ENCODE measurements around the gene CYTH2. TPM values are rescaled to one million over a fixed set of nuclear protein-coding genes. Genes with fewer than 3 reads are reported as not detected.
"Not testable (repeated sequence)": the region's sequence is repeated elsewhere in the genome, so short reads cannot be mapped to it uniquely, and the experiment has no call there.

The CYTH2 gene
- total RNA-seq, 1 donor from 2014 or later = 43.1 TPM

DNA sequence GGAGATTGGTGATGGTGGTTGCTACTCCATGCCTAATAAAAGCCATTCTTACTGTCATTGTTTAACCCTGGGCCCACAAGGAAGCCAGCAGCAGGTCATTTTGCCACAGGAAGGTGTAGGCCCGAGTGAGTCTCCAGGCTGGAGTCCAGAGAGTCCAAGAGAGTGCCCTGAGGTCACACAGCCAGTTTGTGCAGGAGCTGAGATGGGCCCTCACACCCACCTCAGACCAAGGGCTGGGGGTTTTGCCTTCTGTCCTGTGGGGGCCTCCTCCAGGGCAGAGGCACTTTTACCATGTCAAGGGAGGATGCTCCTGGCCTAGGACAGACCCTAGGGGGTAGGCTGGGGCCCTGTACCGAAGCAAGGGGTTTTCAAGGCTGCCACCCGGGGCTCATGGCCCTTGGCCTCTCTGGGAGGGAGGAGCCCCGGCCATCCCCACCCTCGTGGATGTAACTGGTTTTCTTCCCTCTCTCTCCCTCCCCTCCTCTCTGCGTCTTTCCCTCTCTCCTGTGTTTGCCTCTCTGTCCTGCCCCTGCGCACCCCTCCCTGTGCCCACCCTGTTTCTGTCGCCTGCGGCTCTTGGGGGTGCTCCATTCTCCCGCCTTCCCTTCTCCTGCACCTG lies 8.0 kb downstream of the CYTH2 start:
- no peak for DNase-seq (ENCODE audit: low read depth in 2 of 2)

- no peak for DNase-seq (ENCODE audit: low read depth in 2 of 2)
Observed at GRCh38 chr19:48477698-48478338, 8.6 kb downstream of the CYTH2 start.

DNA sequence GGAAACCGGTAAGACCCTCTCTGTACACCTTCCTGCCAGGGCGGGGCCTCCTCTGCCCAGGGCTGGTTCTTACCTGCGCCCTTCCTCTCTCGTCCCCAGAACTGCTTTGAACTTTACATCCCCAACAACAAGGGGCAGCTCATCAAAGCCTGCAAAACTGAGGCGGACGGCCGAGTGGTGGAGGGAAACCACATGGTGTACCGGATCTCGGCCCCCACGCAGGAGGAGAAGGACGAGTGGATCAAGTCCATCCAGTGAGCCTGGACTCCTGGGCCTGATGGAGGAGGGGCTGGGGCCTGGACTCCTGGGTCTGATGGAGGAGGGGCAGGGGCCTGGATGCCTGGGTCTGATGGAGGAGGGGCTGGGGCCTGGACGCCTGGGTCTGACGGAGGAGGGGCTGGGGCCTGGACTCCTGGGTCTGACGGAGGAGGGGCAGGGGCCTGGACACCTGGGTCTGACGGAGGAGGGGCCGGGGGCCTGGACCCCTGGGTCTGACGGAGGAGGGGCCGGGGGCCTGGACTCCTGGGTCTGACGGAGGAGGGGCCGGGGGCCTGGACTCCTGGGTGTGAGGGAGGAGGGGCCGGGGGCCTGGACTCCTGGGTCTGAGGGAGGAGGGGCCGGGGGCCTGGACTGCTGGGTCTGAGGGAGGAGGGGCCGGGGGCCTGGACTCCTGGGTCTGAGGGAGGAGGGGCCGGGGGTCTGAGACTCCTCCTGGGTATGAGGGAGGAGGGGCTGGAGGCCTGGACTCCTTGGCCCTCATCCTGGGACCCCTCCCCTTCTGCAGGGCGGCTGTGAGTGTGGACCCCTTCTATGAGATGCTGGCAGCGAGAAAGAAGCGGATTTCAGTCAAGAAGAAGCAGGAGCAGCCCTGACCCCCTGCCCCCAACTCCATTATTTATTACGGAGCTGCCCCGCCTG lies 9.4 kb downstream of the CYTH2 start:
- no peak for DNase-seq (ENCODE audit: low read depth in 2 of 2)

- no peak for DNase-seq (ENCODE audit: low read depth in 2 of 2)
Observed at GRCh38 chr19:48479686-48480085, 10.5 kb downstream of the CYTH2 start.

DNA sequence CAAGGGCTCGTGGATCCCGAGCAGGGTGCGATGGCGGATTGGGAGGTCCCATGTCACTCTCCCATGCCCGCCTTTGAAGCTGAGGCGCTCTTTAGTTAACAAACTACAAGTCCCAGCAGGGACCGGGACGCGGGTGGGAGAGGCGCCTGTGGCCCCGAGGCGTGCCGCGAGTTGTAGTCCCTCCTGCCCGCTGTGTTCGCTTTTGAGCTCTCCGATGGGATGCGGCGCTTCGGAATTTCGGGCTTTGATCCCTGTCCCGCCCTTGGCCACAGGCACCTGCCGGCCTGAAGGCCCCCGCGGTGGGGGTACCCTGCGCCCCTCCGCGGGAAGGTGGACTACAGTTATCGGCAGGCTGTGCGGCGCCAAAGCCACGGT lies 11.0 kb downstream of the CYTH2 start:
- DNase-seq (ENCODE audit: low read depth in 2 of 2) = peak in 1 of 2 donors; percentile 69

DNA sequence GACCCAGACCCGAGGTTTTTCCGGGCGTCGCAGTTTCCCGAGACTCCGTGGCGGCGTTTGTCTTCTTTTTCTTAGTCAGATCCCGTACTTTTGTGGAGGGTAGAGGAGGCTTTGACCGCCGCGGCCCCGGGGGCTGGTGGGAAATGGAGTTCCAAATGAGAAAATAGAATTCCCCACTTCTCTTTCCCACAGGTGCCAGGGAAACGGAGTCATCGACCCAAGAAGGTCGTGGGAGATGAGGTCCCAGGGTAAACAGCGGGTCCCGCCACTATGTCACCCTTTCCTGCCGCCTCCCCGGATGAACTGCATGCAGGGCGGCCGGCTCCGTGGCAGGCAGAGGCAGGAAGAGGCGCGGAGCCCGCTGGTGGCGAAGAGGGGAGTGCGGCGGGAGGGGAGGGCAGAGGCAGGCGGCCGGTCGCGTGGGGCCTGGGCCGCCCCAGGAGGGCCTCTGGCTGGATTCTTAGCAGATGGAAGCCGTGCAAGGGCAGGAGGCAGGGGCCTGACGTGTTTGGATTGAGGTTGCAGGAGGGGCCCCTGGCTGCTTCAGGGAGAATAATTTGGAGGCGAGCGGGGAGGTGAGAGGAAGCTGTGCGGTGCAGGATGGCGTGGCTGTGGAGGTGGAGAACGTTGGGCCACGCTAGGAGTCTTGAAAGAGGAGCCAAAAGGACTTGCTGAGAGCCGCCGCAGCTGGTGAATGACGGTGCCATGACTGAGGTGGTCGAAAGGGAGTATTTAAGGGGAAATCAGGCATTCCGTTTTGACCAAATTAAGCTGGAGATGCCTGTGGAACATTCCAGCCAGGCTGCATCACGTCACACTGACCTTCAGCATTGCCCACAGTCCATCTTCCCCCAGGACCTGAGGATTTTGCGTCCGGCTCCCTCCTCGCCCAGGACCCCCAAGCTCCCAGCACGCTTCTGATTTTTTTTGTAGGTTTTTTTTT lies 11.7 kb downstream of the CYTH2 start:
- DNase-seq (ENCODE audit: low read depth in 2 of 2) = peak; percentile 43 to 59

DNA sequence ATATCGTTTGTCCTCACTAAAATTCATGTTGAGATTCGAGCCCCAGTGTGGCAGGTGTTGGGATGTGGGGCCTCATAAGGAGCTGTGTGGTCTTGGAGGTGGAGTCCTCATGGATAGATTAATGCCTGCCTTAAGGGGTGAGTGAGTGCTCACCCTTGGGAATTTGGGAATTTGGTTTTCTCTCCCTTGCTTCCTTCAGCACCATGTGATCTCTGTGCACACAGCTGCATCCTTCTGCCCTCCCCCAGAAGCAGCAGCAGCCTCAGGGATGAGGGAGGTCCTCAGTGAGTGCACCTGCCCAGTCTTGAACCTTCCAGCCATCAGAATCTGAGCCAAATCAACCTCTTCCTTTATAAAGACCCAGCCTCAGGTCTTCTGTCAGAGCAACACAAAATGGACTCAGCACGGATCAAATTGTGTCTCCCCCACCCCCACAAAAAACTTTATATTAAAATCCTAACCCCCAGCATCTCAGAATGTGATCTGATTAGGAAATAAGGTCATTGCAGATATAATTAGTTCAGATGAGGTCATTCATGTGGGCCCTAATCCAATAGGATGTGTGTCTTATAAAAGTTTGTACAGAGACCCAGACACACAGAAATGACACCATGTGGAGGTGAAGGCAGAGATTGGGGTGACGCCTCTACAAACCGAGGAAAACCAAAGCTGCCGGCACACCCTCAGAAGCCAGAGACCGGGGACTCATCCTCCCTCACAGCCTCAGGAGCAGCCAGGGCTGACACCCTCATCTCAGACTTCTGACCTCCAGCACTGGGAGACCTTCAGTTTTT lies 12.9 kb downstream of the CYTH2 start:
- DNase-seq (ENCODE audit: low read depth in 2 of 2) = peak in 1 of 2 donors; percentile 32

DNA sequence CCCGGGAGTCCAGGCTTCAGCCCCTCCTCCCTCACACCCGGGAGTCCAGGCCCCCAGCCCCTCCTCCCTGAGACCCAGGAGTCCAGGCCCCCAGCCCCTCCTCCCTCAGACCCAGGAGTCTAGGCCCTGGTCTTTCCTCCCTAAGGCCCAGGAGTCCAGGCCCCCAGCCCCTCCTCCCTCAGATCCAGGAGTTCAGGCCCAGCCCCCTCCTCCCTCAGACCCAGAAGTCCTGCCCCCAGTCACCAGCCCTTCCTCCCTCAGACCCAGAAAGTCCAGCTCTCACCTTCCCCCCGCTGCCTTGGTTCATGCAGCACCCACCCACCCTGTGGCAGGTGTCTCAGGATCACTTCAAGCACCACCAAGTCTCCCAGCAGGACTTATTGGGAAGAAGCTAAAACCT lies 14.1 kb downstream of the CYTH2 start:
- DNase-seq (ENCODE audit: low read depth in 2 of 2) = no peak

DNA sequence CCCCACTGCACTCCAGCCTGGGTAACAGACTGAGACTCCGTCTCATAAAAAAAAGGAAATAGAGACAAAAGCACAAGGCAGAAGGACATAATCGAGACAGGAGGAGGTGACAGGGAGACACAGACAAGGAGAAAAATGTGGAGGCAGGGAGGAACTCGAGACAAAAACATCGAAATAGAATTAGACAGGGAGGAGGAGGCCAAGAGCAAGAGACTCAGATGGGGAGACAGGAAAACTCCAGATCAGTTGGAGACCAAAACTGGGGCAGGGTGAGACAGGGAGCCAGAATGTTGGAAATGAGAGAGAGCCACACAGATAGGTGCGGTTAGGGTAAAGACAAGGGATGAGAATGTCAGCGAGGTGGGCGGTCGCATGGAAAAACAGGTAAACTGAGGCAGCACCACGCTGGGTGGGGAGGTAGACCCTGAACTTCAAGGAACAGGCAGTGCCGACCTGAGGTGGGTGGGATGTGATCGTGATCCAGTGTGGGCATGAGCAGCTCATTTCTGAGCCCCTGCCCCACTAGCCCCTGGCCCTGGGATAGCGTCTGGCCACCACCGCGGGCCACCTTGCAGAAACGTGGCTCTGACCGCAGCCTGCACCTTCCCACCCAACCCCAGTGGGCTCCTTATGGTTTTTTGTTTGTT lies 15.2 kb downstream of the CYTH2 start:
- no peak for DNase-seq (ENCODE audit: low read depth in 2 of 2)

DNA sequence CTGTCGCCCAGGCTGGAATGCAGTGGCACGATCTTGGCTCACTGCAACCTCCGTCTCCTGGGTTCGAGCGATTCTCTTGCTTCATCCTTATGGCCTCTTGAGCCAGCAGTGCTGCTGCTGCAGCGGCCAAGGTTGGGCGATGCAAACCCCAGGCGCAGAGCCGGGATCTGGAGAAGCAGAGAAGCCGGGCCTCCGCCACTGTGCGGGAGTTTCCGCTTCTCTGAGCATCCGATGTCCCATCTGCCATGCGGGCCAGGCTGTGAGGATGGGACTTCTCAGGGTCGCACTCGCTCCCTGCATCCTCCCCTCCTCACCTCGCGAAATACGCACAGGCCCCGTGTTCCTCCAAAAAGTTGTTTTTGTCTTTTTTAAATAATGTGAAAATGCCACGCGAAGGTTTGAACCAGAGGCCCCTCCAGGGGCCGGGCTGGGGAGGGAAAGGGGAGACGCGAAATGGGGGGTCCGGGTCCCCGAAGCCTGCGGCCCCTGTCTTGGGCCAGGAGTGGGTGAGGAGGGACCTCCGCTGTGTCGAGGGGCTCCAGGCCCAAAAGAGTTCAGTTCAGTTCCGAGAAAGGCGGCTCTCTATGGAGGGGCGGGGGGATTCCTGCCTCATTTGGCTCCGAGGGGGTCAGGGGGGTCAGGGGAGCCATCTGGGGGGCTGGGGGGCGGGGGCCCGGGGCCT lies 15.9 kb downstream of the CYTH2 start:
- no peak for DNase-seq (ENCODE audit: low read depth in 2 of 2)

DNA sequence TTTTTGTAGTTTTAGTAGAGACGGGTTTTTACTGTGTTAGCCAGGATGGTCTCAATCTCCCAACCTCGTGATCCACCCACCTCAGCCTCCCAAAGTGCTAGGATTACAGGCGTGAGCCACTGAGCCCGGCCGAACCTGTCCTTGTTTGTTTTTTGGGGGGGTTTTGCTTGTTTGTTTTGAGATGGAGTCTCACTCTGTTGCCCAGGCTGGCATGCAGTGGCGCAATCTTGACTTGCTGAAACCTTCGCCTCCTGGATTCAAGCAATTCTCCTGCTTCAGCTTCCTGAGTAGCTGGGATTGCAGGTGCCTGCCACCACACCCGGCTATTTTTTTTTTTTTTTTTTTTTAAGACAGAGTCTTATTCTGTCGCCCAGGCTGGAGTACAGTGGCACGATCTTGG lies 17.5 kb downstream of the CYTH2 start:
- not testable (repeated sequence) for DNase-seq (ENCODE audit: low read depth in 2 of 2)

- no peak for DNase-seq (ENCODE audit: low read depth in 2 of 2)
Observed at GRCh38 chr19:48487544-48487943, 18.4 kb downstream of the CYTH2 start.

DNA sequence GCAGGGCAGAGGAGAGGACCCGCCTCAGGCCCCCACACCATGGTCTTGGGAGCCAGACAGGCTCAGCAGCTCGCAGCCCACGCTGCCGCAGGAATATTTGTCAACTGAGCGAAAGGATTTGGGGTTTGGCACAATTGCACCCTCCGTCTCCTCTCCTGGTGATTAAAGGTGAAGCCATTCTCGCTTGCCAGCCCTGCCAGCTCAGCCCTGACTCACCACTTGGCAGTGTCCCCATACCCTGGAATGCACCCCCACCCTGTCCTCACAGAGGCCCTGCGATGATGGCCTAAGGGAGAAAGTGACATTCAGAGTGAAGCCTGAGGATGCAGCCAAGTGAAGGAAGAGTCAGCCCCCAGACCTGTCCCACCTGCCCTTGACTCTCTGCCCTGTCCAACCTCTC lies 18.8 kb downstream of the CYTH2 start:
- DNase-seq (ENCODE audit: low read depth in 2 of 2) = peak; percentile 38 to 44

GRCh38 chr19:48488478-48488877 lies 19.3 kb downstream of the CYTH2 start:
- not testable (repeated sequence) for DNase-seq (ENCODE audit: low read depth in 2 of 2)

DNA sequence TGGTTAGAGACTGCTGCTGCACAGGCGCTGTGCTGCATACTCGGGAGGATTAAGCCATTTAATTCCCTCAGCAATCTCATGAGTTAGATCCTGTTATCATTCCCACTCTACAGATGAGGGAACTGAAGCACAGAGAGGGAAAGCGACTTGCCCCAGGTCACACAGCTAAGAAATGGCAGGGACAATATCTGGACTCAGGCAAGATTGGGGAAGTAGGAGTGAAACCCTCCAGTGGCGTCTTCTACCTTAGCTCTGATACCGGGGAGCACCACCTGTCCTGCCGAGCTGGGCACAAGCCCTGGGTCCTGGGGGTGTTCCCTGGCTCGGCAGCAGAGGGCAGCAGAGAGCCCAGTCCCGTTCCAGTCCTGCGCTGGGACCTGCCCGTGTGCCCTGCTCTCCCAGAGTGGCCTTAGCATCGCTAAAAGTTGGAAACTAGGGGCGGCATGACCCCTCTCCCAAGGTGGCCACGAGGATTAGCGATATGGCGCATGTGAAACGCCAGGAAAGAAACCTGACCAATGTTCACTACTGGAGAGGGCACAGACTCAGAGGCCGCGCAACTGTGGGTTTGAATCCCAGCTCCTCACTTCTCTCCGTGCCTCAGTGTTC lies 20.5 kb downstream of the CYTH2 start:
- peak; percentile 58 to 79 for DNase-seq (ENCODE audit: low read depth in 2 of 2)

DNA sequence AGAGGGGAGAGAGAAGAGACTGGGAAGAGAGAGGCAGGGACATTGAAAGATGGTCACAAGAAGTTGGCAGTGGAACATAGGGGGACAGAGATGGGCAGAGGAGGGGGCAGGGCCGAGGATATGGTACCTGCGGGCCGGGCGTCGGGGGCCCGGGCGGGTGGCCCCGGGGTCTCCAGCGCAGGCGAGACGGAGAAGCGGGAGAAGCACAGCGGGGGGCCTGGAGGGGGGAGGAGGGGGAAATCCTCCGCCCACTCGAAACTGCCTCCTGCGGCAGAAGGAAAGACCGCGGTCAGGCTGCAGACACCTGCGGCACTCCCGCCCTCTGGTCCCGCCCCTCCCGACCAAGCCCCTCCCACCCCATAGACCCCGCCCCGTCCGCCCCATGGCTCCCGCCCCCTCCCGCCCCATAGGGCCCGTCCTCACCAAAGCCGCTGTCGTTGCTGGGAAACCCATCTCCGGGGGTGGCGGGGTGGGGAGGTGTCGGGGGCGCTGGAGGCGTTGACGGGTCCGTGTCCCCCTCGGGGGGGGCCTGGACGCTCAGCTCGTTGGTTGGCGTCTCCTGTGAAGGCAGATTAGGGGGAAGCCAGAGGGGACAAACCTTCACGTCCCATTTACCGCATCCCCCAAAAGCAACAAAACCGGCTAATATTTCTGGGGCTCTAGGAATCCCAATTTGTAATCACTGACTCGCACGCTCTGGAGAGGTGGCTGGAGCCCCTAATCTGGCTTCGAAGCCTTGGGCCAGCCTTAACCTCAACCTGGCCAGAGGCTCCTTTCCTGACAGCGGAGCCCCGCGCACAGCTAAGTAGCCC lies 22.0 kb downstream of the CYTH2 start:
- peak in 1 of 2 donors; percentile 25 for DNase-seq (ENCODE audit: low read depth in 2 of 2)

- no peak for DNase-seq (ENCODE audit: low read depth in 2 of 2)
Observed at GRCh38 chr19:48491793-48492123, 22.6 kb downstream of the CYTH2 start.
